SK-N-SH treated with all-trans-retinoic acid at 6 μM for 48 hours (cell line): ENCODE data around the gene PHF21B.

Source experiments
- ATAC-seq: fragments of 200-7000 bp; cut with Tn5 transposase; 3 replicates; pipeline ENCODE4 v1.9.1; 2020; ENCODE audit warnings: mild to moderate bottlenecking, moderate library complexity
- ARNTL ChIP-seq: fragments of 450-650 bp; formaldehyde crosslinking; IDR thresholded peaks from 2 replicates; pipeline ENCODE4 v1.5.0; 2020; ENCODE audit warnings: low read depth, mild to moderate bottlenecking, moderate library complexity, borderline replicate concordance
- BACH2 ChIP-seq: fragments of 250-450 bp; sonication (Bioruptor Pico); IDR thresholded peaks from 2 replicates; pipeline ENCODE4 v1.9.0; 2021; ENCODE audit warnings: mild to moderate bottlenecking, borderline replicate concordance
- CSDC2 ChIP-seq: fragments of 250-450 bp; sonication (Bioruptor Pico); IDR thresholded peaks from 2 replicates; pipeline ENCODE4 v1.5.0; 2020; ENCODE audit warnings: mild to moderate bottlenecking, moderate library complexity
- ESRRG ChIP-seq: fragments of 250-450 bp; sonication (Bioruptor Pico); IDR thresholded peaks from 2 replicates; pipeline ENCODE4 v1.6.1; 2021; ENCODE audit warnings: mild to moderate bottlenecking
- GLIS3 ChIP-seq: fragments of 250-450 bp; sonication (Bioruptor Pico); IDR thresholded peaks from 2 replicates; pipeline ENCODE4 v1.5.0; 2020; ENCODE audit warnings: mild to moderate bottlenecking, moderate library complexity
- ISL1 ChIP-seq: fragments of 250-450 bp; sonication (Bioruptor Pico); IDR thresholded peaks from 2 replicates; pipeline ENCODE4 v2.1.2; 2022; ENCODE audit warnings: mild to moderate bottlenecking, moderate library complexity
- OSR1 ChIP-seq: fragments of 250-450 bp; sonication (Bioruptor Pico); IDR thresholded peaks from 2 replicates; pipeline ENCODE4 v1.8.0; 2022; ENCODE audit warnings: moderate library complexity, mild to moderate bottlenecking, inconsistent platforms
- PPARA ChIP-seq: fragments of 250-450 bp; sonication (Bioruptor Pico); IDR thresholded peaks from 2 replicates; pipeline ENCODE4 v1.5.0; 2020; ENCODE audit warnings: mild to moderate bottlenecking, borderline replicate concordance
- RARB ChIP-seq: fragments of 250-450 bp; sonication (Bioruptor Pico); IDR thresholded peaks from 2 replicates; pipeline ENCODE4 v1.8.0; 2021; ENCODE audit warnings: mild to moderate bottlenecking, moderate library complexity
- SNAI2 ChIP-seq: fragments of 250-450 bp; sonication (Bioruptor Pico); IDR thresholded peaks from 2 replicates; pipeline ENCODE4 v1.5.0; 2020; ENCODE audit warnings: mild to moderate bottlenecking, moderate library complexity
- ZC3H10 ChIP-seq: fragments of 250-450 bp; sonication (Bioruptor Pico); IDR thresholded peaks from 2 replicates; pipeline ENCODE4 v1.5.1; 2021; ENCODE audit warnings: mild to moderate bottlenecking, moderate library complexity
- ZFP3 ChIP-seq: fragments of 250-450 bp; sonication (Bioruptor Pico); IDR thresholded peaks from 2 replicates; pipeline ENCODE4 v1.5.0; 2020; ENCODE audit warnings: mild to moderate bottlenecking, moderate library complexity
- ZFP30 ChIP-seq: fragments of 450-650 bp; formaldehyde crosslinking; IDR thresholded peaks from 2 replicates; pipeline ENCODE4 v1.5.0; 2022; ENCODE audit warnings: mild to moderate bottlenecking, moderate library complexity
- ZNF565 ChIP-seq: fragments of 450-650 bp; formaldehyde crosslinking; conservative IDR thresholded peaks from 2 replicates; pipeline ENCODE4 v1.5.0; 2020; ENCODE audit warnings: low read depth, mild to moderate bottlenecking, moderate library complexity
- ZNF70 ChIP-seq: fragments of 450-650 bp; formaldehyde crosslinking; IDR thresholded peaks from 2 replicates; pipeline ENCODE4 v1.5.0; 2020; ENCODE audit warnings: mild to moderate bottlenecking, moderate library complexity
- ZNF8 ChIP-seq: fragments of 450-650 bp; formaldehyde crosslinking; IDR thresholded peaks from 2 replicates; pipeline ENCODE4 v1.5.0; 2020; ENCODE audit warnings: mild to moderate bottlenecking, moderate library complexity
- TF ChIP-seq, protein P1 (sequence below): fragments of 250-450 bp; sonication (Bioruptor Pico); IDR thresholded peaks from 2 replicates; pipeline ENCODE4 v1.5.1; 2020; ENCODE audit warnings: low read depth, mild to moderate bottlenecking, moderate library complexity
- TF ChIP-seq, protein P2 (sequence below): fragments of 250-450 bp; sonication (Bioruptor Pico); IDR thresholded peaks from 2 replicates; pipeline ENCODE4 v1.5.1; 2021; ENCODE audit warnings: mild to moderate bottlenecking, moderate library complexity
- TF ChIP-seq, protein P3 (sequence below): fragments of 250-450 bp; sonication (Bioruptor Pico); IDR thresholded peaks from 2 replicates; pipeline ENCODE4 v1.8.0; 2021; ENCODE audit warnings: low read depth, mild to moderate bottlenecking, moderate library complexity, borderline replicate concordance
- TF ChIP-seq, protein P4 (sequence below): fragments of 250-450 bp; sonication (Bioruptor Pico); IDR thresholded peaks from 2 replicates; pipeline ENCODE4 v1.8.0; 2020; ENCODE audit warnings: mild to moderate bottlenecking, moderate library complexity, borderline replicate concordance

Gene PHF21B

DNA sequence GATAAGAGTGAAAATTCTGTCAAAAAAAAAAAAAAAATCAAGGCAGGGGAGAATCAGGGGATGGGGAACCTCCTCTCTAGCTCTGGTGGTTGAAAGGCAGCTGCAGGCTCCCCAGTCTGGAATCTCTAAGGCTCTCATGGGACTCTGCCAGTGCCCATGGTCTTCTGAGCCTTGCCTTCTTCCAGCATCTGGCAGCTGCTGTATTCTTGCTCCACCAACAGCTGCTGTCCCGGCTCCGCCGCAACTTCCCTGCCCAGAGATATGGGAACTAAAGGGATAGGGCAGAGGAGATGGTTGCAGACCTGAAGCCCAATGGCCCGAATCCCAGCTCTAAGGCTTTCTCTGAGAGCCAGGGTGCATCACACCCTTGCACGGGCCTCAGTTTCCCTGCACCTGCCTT lies 49.5 kb upstream of the PHF21B start (continued):
- TF ChIP-seq, protein P1, sequence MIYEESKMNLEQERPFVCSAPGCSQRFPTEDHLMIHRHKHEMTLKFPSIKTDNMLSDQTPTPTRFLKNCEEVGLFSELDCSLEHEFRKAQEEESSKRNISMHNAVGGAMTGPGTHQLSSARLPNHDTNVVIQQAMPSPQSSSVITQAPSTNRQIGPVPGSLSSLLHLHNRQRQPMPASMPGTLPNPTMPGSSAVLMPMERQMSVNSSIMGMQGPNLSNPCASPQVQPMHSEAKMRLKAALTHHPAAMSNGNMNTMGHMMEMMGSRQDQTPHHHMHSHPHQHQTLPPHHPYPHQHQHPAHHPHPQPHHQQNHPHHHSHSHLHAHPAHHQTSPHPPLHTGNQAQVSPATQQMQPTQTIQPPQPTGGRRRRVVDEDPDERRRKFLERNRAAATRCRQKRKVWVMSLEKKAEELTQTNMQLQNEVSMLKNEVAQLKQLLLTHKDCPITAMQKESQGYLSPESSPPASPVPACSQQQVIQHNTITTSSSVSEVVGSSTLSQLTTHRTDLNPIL (CRISPR knock-in tag), result no peak
- TF ChIP-seq ZNF8 (CRISPR knock-in tag) (no peak), ESRRG (CRISPR knock-in tag) (no peak), RARB (CRISPR knock-in tag) (no peak), ZFP30 (no peak), ZC3H10 (CRISPR knock-in tag) (no peak), ZNF70 (CRISPR knock-in tag) (no peak), BACH2 (CRISPR knock-in tag) (no peak), CSDC2 (CRISPR knock-in tag) (no peak)
- TF ChIP-seq, protein P2, sequence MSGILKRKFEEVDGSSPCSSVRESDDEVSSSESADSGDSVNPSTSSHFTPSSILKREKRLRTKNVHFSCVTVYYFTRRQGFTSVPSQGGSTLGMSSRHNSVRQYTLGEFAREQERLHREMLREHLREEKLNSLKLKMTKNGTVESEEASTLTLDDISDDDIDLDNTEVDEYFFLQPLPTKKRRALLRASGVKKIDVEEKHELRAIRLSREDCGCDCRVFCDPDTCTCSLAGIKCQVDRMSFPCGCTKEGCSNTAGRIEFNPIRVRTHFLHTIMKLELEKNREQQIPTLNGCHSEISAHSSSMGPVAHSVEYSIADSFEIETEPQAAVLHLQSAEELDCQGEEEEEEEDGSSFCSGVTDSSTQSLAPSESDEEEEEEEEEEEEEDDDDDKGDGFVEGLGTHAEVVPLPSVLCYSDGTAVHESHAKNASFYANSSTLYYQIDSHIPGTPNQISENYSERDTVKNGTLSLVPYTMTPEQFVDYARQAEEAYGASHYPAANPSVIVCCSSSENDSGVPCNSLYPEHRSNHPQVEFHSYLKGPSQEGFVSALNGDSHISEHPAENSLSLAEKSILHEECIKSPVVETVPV, result no peak

DNA sequence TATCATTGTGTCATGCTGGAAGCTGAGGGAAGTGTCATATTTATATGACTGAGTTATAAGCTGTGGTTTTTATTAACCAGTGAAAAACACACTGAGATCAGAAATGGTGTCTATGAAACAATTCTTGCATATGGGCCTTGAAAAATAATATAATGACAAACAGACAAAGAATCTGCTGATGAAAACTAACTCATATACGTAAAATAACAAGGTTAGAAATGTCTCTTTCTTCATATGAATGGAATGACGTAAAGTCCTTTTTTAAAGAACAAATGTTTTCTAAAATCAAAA lies 48.8 kb upstream of the PHF21B start:
- TF ChIP-seq ZFP3 (CRISPR knock-in tag) (no peak), ZNF565 (CRISPR knock-in tag) (no peak)
- TF ChIP-seq, protein P3, sequence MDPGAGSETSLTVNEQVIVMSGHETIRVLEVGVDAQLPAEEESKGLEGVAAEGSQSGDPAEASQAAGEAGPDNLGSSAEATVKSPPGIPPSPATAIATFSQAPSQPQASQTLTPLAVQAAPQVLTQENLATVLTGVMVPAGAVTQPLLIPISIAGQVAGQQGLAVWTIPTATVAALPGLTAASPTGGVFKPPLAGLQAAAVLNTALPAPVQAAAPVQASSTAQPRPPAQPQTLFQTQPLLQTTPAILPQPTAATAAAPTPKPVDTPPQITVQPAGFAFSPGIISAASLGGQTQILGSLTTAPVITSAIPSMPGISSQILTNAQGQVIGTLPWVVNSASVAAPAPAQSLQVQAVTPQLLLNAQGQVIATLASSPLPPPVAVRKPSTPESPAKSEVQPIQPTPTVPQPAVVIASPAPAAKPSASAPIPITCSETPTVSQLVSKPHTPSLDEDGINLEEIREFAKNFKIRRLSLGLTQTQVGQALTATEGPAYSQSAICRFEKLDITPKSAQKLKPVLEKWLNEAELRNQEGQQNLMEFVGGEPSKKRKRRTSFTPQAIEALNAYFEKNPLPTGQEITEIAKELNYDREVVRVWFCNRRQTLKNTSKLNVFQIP (CRISPR knock-in tag), result no peak
- no peak for ATAC-seq

DNA sequence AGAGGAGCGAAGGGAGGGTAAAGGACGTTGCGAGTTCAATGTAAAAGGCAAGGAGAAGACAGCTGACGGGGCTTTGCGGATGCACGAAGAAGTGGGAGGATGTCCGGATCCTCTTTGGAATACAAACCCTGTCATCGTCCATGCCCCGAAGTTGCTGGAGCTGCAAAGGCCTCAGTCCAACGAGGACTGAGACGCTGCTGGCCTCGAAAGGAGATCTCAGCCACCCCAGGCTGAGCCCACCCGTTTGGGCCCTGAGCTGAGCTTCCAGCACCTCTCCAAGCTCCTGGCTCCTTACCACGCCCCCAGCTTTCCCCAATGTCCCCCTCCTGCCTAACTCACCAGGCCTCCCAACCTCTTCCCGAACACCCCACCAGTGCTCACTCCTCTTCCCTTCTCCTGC lies 46.1 kb upstream of the PHF21B start:
- ATAC-seq, result no peak
- TF ChIP-seq, protein P1 (CRISPR knock-in tag), result no peak
- TF ChIP-seq GLIS3 (CRISPR knock-in tag) (no peak), ISL1 (CRISPR knock-in tag) (no peak)

DNA sequence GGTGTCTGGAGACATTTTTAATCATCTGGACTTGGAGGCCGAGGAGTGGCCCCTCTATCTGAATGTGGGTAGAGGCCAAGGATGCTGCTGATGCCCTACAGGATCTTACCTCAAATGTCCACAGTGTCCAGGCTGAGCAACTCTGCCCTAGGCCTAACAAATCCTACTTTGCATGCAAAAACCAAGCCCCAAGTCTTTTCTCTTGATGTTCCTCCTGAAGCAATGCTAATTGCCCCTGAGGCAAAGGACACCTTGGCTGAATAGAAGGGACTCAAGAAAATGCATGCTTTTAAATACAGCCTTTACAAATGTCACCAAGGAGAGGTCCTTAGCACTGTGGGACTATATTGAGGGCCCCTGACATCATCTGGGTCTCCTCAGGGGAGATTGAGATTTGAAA lies 43.8 kb upstream of the PHF21B start:
- TF ChIP-seq, protein P2, result no peak

DNA sequence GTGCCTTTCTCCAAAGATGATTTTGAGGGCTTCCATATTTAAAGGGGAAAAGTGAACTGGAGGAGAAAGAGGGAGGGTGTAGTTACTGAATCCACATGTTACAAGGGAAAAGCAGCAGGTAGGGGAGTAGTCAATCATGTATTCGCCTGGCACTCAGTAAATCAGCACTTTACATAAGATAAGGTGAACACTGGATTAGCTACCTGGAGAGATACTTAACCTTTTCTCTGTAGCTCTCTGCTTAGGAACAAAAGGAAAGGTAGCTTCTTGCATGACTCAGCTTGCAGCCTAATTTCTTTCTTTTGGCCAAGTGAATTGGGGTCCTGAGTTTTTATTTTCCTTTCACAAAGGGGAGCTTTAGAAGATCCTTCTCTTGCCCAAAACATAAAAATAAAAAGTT lies 43.3 kb upstream of the PHF21B start:
- no peak for ATAC-seq
- TF ChIP-seq, protein P3 (CRISPR knock-in tag), result no peak
- TF ChIP-seq ZC3H10 (CRISPR knock-in tag) (no peak), SNAI2 (CRISPR knock-in tag) (no peak), ZFP3 (CRISPR knock-in tag) (no peak), BACH2 (CRISPR knock-in tag) (no peak), OSR1 (CRISPR knock-in tag) (no peak), RARB (CRISPR knock-in tag) (no peak), ISL1 (CRISPR knock-in tag) (no peak), PPARA (CRISPR knock-in tag) (no peak), ZNF70 (CRISPR knock-in tag) (no peak), ARNTL (CRISPR knock-in tag) (no peak), ZNF565 (CRISPR knock-in tag) (no peak), GLIS3 (CRISPR knock-in tag) (no peak), ZFP30 (no peak), ZNF8 (CRISPR knock-in tag) (no peak)
- TF ChIP-seq, protein P4, sequence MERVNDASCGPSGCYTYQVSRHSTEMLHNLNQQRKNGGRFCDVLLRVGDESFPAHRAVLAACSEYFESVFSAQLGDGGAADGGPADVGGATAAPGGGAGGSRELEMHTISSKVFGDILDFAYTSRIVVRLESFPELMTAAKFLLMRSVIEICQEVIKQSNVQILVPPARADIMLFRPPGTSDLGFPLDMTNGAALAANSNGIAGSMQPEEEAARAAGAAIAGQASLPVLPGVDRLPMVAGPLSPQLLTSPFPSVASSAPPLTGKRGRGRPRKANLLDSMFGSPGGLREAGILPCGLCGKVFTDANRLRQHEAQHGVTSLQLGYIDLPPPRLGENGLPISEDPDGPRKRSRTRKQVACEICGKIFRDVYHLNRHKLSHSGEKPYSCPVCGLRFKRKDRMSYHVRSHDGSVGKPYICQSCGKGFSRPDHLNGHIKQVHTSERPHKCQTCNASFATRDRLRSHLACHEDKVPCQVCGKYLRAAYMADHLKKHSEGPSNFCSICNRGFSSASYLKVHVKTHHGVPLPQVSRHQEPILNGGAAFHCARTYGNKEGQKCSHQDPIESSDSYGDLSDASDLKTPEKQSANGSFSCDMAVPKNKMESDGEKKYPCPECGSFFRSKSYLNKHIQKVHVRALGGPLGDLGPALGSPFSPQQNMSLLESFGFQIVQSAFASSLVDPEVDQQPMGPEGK (CRISPR knock-in tag), result no peak
- TF ChIP-seq, protein P1 (CRISPR knock-in tag), result no peak
- TF ChIP-seq, protein P2, result no peak
- TF ChIP-seq, all 23 proteins: peak for 0

More for the DNA sequence above, 43.8 kb upstream of the PHF21B start:
- ATAC-seq, result no peak
